ENCODE data around the gene PPM1H. TPM values are rescaled to one million over a fixed set of nuclear protein-coding genes. Genes with fewer than 3 reads are reported as not detected.

PPM1H gene
- total and polyA plus RNA-seq, 2 of the 8 experiments (the other 6 are each of a cell fraction or from before 2014, with no cell fraction given), result 16.4 to 36.1 TPM

DNA sequence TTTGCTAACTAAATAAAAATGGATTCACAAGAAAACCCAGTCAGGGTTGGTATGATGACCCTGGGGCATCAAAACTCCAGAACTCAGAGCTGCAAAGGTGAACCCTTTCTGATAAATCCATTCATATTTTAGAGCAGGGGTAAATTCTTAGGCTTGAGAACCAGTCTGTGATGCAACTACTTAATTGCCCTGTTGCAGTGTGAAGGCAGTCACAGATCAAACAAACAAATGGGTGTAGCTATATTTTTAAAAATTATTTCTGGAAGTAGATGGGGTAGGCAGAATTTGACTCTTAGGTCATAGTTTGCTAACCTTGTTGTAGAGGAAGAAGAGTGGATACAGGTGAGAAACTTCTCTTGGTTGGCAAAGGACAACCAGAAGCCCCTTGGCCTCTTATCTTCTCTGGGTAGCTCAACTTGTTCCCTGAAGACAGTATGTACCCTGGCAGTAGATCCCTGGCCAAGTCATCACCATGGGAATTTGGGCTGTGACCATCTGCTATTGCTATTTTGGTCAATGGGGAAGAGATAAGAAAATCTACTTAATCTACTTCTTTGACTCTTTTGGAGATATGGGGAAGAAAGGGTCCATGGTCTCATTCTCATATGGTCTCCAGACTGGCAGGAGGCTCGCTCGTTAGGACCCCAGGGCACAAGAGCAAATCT, 216.1 kb downstream of the PPM1H start (continued):
- TF ChIP-seq RXRA (IDR thresholded peaks at IDR 0.05; ENCODE audit: insufficient read depth, low read depth, low read length), result no peak
- no peak for TF ChIP-seq TAF1 (IDR thresholded peaks at IDR 0.05; ENCODE audit: low read depth, low read length)
- no peak for TF ChIP-seq CBX5 (IDR thresholded peaks at IDR 0.05; ENCODE audit: low read depth, low read length)
- no peak for TF ChIP-seq BRCA1 (IDR thresholded peaks at IDR 0.05; ENCODE audit: low read depth, low read length)
